Pancreas (tissue), 10 donors: ENCODE data around the gene CTTNBP2. TPM values are rescaled to one million over a fixed set of nuclear protein-coding genes. Genes with fewer than 3 reads are reported as not detected.

Experiments
- ATAC-seq, 4 donors: fragments of 200-7000 bp; cut with Tn5 transposase; one replicate each; pipeline versions ENCODE4 v1.8.0 to v1.9.1; 2020; ENCODE audit warnings: mild to moderate bottlenecking in 4 of 4, moderate library complexity in 4 of 4
- DNase-seq, 6 donors: peaks; one replicate each; pipeline ENCODE4 v3.0.0-alpha.2; 2020
- FAIRE-seq: peaks from 2 replicates; lab custom pipeline; 2012; peaks lifted over from hg19 to GRCh38; lab: Jason Lieb, UNC
- H3K27ac ChIP-seq, 4 donors: fragments of 200-600 bp; sonication (generic); 1 replicate in 3 of 4; 2 replicates in 1 of 4; pipeline versions ENCODE4 v1.5.0 to v1.8.0; 2020
- H3K27me3 ChIP-seq, 4 donors: fragments of 200-600 bp; one replicate each; pipeline ENCODE4 v1.8.0; 2021
- H3K36me3 ChIP-seq, 3 donors: fragments of 200-600 bp; sonication (generic) in 1 of 3; one replicate each; pipeline versions ENCODE4 v1.5.0 to v1.8.0; 2020 to 2021
- H3K4me1 ChIP-seq, 3 donors: fragments of 200-600 bp; one replicate each; pipeline ENCODE4 v1.8.0; 2021
- H3K4me3 ChIP-seq, 4 donors: fragments of 200-600 bp; sonication (generic) in 2 of 4; one replicate each; pipeline versions ENCODE4 v1.5.0 to v1.8.0; 2020 to 2021
- H3K9me3 ChIP-seq, 4 donors: fragments of 200-600 bp; one replicate each; pipeline ENCODE4 v1.8.0; 2021
- CTCF ChIP-seq, 4 donors: fragments of 200-600 bp; sonication (generic) in 3 of 4; IDR thresholded peaks; one replicate each; pipeline versions ENCODE4 v1.5.0 to v1.8.0; 2021; ENCODE audit warnings: antibody characterized with exemption in 4 of 4
- WGBS, 2 donors: extraction: QIAGEN DNeasy Blood & Tissue Kit; methylation state at CpG; one replicate each; pipeline ENCODE4 v1.1.7; 2013; 5-methylcytosine and 5-hydroxymethylcytosine counted together
- intact Hi-C, 3 donors: fragments of 100-400 bp; cut with DNase I; formaldehyde crosslinking; loops; one replicate each; pipeline versions ENCODE4 v1.11.1 to v1.14.2; 2022
- polyA plus RNA-seq, 2 donors: library from polyadenylated mRNA; stranded (reverse); fragments of 200-250 nt; gene quantifications; one replicate each; pipeline ENCODE4 v1.2.3, GENCODE V29; 2013
- total RNA-seq, 6 donors: library from RNA; stranded (reverse); fragmentation: NEBNext Ultra II Directional in 4 of 6; extraction: Animal tissue kit (Norgen Biotek cat#: 25700) in 4 of 6; gene quantifications; one replicate each; pipeline versions ENCODE4 v1.2.1 to v1.2.4, GENCODE V29; 2021 to 2023
- donor health status: healthy with polysubstance abuse.
- donor health status: DM: no; HTN: no; CAD: no; lungs with moderate emphysema.
- donor health status: DM: no; HTN: no; CAD: no.
- donor health status: control.
- donor health status: control.
- donor health status: Bipolar disorder and iron deficiency.
- donor health status: DM: yes; HTN: yes; CAD: no.
- donor health status: DM: no; HTN: no; CAD: no.
- donor health status: DM: no; HTN: no; CAD: no.
- donor health status: DM: yes; HTN: yes; CAD: no.

CTTNBP2 gene
- total and polyA plus RNA-seq, 8 donors, result 4.8 to 15.4 (median 10.5) TPM

GRCh38 chr7:117759950-117760640, 113.1 kb downstream of the CTTNBP2 start:
- no peak for DNase-seq
- Histone ChIP-seq H3K4me1 (no peaks in the 10 kb centered on the region), H3K27me3 (no peaks in the 10 kb centered on the region), H3K36me3 (no peaks in the 10 kb centered on the region), H3K4me3 (no peak overlapping the region), H3K27ac (no peak overlapping the region), H3K9me3 (no peaks in the 10 kb centered on the region)
- FAIRE-seq, result no peak
- TF ChIP-seq CTCF (IDR thresholded peaks at IDR 0.05), result no peak
- intact Hi-C loops, result loop anchor here in 1 of 3 donors (10.0 kb wide), 1 partner anchor 115 kb away; the partner anchor contains the start of gene CTTNBP2
- ATAC-seq, result no peak
- 89 to 92% methylated on average over 9 of the region's 9 CpGs for WGBS, 2 donors

GRCh38 chr7:117757440-117757839, 115.8 kb downstream of the CTTNBP2 start:
- ATAC-seq (no peak), DNase-seq (no peak), FAIRE-seq (no peak)
- H3K9me3 ChIP-seq, result no peaks in the 10 kb centered on the region
- H3K4me3 ChIP-seq, result no peak overlapping the region
- no peak overlapping the region for H3K27ac ChIP-seq
- intact Hi-C loops, result no loop called here
- H3K36me3 ChIP-seq, result no peaks in the 10 kb centered on the region
- 90 to 93% methylated on average over 4 of the region's 4 CpGs for WGBS, 2 donors
- H3K27me3 ChIP-seq, result no peaks in the 10 kb centered on the region
- no peaks in the 10 kb centered on the region for H3K4me1 ChIP-seq
- TF ChIP-seq CTCF (IDR thresholded peaks at IDR 0.05), result no peak

- no peak overlapping the region for H3K27ac ChIP-seq
- no peaks in the 10 kb centered on the region for H3K36me3 ChIP-seq
- H3K27me3 ChIP-seq, result no peaks in the 10 kb centered on the region
- ATAC-seq (peak in 2 of 4 donors; percentile 32 to 61), FAIRE-seq (no peak), DNase-seq (no peak)
- H3K4me1 ChIP-seq, result no peaks in the 10 kb centered on the region
- H3K4me3 ChIP-seq, result no peak overlapping the region
- 53 to 62% methylated on average over 5 of the region's 5 CpGs for WGBS, 2 donors
- TF ChIP-seq CTCF (IDR thresholded peaks at IDR 0.05), result no peak
- H3K9me3 ChIP-seq, result no peaks in the 10 kb centered on the region
- intact Hi-C loops, result no loop called here
Observed at GRCh38 chr7:117756586-117757085, 116.6 kb downstream of the CTTNBP2 start.

- Histone ChIP-seq H3K36me3 (no peaks in the 10 kb centered on the region), H3K27ac (no peak overlapping the region), H3K27me3 (no peaks in the 10 kb centered on the region), H3K9me3 (no peaks in the 10 kb centered on the region), H3K4me3 (no peak overlapping the region), H3K4me1 (no peaks in the 10 kb centered on the region)
- no peak for TF ChIP-seq CTCF (IDR thresholded peaks at IDR 0.05)
- ATAC-seq (peak in 1 of 4 donors; percentile 31), DNase-seq (no peak), FAIRE-seq (no peak)
- WGBS, 2 donors, result 39 to 42% methylated on average over 2 of the region's 2 CpGs
- intact Hi-C loops, result no loop called here
Observed at GRCh38 chr7:117755136-117755535, 118.1 kb downstream of the CTTNBP2 start.

- ATAC-seq, result peak in 2 of 4 donors; percentile 44 to 50
- Histone ChIP-seq H3K36me3 (no peaks in the 10 kb centered on the region), H3K9me3 (no peaks in the 10 kb centered on the region), H3K27me3 (no peaks in the 10 kb centered on the region), H3K27ac (no peak overlapping the region), H3K4me3 (no peak overlapping the region), H3K4me1 (no peaks in the 10 kb centered on the region)
- no peak for DNase-seq
- no peak for TF ChIP-seq CTCF (IDR thresholded peaks at IDR 0.05)
- intact Hi-C loops, result no loop called here
- no peak for FAIRE-seq
- WGBS, 2 donors, result 78 to 90% methylated on average over 1 of the region's 1 CpG
Observed at GRCh38 chr7:117751775-117752174, 121.5 kb downstream of the CTTNBP2 start.
